GM19463 (cell line): ENCODE data around the gene LRRC45.

ENCODE experiments used
- ATAC-seq: cut with Tn5 transposase; IDR thresholded peaks from one replicate; pipeline ENCODE4 v1.9.1; 2021; ENCODE audit warnings: mild to moderate bottlenecking, moderate library complexity; ENCODE audit not compliant: unreplicated experiment

The LRRC45 gene

GRCh38 chr17:82018152-82018988, 4.7 kb upstream of the LRRC45 start:
- ATAC-seq = no peak

DNA sequence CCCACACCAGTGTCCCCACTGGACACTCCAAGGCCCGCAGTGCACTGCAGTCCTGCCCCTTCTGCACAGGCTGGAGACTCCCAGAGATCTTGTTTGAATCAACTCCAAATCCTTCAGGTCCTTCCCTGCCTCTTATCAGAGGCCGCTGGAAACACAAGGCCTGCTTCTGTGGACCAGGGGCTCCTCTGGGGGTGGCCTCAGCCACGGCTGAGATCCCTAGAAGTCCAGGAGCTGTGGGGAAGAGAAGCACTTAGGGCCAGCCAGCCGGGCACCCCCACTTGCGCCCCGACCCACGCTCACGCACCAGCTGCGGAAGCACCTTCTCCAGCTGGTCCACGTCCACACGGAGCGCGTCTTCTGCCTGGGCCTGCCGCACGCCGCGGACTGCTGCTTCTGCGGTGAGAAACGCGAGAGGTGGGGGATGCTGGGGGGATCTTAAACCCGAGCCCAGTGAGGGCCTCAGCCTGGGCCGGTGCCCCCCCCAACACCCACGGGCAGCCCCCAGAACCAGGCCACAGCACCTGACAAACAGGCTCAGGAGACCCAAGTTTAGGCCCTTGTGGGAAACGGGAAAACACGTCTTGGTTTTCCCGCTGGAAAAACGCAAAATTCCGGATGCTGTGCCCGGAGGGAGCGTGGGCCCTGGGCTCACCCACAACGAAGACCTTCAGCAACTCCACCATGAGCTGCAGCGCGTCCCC, 4.0 kb upstream of the LRRC45 start:
- ATAC-seq = no peak

DNA sequence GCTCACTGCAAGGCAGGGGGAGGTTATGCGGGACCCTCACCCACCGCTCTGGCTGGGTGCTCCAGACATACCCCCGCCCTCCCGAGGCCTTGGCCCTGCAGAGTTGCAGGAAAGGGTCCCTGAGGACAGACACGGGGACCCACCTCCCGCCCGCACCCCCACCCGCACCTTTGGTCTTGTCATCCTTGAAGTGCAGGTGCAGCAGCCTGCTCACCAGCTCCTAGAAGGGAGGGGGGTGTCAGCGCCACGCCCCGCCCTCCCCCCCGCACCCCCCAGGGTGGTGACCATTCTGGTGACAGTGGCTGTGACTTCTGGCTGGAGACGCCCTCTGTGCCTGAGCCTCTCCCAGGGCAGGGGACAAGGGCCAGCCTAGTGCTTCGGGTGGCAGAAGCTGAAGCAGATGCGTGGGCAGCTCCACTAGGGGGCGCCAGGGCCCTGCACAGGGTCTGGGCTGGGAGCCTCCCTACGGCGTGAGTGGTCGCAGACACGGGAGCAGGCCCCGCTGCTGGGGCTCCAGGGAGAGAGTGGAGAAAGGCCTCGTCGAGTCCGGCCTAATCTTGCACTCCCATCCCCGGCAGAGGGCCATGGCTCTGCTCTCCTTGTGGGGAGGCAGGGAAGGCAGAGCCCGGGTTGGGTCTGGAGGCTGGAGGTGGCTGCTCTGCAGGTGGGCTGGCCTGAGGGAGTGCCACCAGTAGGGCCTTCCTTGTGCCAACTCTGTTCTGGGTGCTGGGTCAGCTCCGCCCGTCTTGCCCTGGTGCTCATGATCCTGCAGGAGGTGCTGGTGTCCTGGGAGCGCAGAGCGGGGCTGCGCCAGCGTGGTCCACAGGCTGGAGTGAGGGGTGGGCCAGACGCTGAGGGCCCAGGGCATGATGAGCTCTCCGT, 3.2 kb upstream of the LRRC45 start:
- no peak for ATAC-seq

- ATAC-seq = no peak
Observed at GRCh38 chr17:82020572-82021106, 2.5 kb upstream of the LRRC45 start.

GRCh38 chr17:82021107-82021899, 1.8 kb upstream of the LRRC45 start:
- no peak for ATAC-seq

DNA sequence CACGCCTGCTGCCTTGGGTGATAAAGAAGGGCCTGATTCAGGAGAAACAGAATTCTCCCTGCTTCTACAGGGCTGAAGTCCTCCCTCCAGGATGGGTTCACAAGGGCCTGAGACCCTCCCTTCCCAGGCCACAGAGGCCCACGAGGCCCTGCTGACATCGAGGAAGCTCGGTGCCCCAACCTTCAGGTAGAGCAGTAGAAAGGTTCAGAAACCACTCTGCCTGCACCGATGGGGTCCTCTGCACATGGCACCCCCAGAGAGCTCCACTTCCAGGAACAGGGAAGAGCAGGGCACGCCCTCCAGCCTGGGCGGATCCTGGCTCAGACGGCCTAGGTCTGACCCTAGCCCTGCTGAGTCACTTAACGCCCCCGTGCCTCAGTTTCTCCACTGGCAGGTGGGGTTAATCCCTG, 1.2 kb upstream of the LRRC45 start:
- no peak for ATAC-seq

DNA sequence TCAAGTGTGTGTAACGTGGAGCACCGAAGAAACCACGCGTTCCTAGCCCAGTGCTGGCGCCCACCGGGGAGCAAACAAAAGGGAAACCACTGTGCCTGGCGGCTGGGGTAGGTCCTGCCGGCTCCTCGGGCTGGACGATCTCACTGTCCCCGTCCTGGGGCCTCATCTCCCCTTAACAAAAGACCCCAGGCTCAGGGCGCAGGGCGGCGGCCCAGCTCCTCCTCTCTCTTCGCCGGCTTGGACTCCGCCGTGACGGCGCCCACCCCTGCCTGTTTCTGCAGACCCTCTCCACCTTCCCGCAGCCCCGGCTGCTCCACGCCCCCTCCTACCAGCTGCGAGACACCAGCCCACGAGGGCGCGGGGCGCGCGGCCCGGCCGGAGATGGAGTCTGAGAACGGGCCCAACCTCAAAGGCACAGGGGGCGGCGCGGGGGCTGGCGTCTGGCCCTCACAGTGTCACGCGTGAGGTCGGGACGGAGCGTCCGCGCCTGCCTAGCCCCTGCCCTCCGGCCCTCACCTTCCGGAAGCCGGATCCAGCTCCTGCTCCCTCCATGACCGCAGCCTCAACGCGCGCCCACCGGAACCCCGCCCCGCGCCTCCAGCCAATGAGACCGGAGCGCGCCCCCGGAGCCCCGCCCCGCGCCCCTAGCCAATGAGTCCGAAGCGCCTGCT, 660 bp upstream of the LRRC45 start, which contains the start of gene CENPX:
Gene CENPX, minus strand, starts transcription at position 569 of the 671 bp plus-strand sequence. Its CDS starts 17 bp downstream, at position 552.
- ATAC-seq = no peak

DNA sequence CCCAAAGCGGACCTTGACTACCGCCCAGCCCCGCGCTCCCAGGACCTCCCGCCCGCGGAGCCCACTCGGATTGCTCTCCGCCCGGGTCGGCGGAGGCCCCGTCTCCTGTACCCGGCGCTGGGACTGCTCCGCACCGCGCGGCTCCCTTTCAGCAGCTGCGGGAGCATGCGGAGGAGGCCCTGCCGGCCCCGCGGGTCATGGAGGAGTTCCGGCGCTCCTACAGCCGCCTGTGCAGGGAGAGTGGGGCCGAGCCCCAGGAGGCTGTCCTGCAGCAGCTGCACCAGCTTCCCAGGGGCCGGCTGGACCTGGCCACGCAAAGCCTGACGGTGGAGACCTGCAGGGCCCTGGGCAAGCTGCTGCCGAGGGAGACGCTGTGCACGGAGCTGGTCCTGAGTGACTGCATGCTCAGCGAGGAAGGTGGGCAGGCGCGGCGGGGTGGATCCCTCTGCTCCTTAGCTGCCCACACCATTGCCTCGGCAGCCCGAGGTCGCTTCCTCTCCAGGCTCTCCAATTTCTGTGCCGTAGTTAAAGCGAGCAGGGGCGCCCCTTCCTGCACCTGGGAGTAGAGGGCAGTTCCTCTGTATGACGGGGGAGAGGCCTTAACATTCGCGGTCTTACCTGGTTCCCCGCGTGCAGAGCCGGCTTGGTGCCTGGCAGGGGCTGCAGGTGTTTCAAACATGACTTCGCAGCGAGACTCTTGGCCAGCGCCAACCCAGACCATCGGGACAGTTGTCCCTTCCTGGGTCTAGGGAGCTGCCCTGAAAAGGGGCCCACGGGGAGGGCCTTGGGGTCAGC, 539 bp downstream of the LRRC45 start:
- no peak for ATAC-seq

DNA sequence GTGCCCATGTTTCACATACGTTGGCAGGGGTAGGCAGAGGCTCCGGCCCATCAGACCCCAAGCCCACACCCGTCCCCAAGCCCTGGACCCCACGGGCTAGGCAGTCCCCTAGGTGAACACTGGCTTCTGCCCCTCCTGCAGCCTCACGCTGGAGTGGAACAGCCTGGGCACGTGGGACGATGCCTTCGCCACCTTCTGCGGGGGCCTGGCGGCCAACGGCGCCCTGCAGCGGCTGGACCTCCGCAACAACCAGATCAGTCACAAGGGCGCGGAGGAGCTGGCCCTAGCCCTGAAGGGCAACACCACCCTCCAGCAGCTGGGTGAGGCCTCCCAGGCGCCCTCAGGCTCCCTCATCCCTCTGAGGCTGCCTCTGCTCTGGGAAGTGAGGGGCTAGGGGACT, 1.8 kb downstream of the LRRC45 start:
- no peak for ATAC-seq

DNA sequence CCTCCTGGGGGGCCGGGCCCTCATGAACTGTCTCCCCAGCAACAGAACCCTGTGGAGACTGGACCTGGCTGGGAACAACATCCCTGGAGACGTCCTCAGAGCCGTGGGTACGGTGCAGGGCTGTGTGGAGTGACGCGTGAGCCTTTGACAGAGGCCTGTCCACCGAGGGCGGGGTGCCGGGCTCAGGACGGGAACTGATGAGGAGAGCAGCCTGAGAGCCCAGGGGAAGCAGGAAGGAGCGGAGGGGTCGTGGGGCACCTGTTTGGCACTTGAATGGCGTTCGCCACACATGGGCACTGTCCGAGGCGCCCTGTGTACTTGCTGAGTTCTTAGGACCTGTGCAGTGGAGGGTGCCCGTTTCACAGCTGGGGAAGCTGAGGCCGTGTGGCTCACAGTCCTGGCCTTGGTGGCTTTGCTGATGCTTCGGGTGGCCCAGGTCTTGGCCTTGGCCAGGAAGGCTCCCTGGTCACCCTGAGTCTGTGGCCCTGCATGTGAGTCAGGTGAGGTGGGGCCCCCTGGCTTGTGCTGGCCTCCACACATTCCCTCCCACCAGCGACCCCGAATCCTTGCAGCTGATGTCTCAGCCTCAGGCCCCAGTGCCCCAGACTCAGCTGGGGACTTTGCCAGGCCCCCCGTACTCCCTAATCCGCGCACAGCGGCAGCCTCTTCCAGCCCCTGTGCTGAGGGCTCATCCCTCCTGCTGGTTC, 2.4 kb downstream of the LRRC45 start:
- ATAC-seq = no peak

- ATAC-seq = no peak
Observed at GRCh38 chr17:82028246-82028645, 5.1 kb downstream of the LRRC45 start.

- ATAC-seq = no peak
Observed at GRCh38 chr17:82028966-82029365, 5.9 kb downstream of the LRRC45 start.

DNA sequence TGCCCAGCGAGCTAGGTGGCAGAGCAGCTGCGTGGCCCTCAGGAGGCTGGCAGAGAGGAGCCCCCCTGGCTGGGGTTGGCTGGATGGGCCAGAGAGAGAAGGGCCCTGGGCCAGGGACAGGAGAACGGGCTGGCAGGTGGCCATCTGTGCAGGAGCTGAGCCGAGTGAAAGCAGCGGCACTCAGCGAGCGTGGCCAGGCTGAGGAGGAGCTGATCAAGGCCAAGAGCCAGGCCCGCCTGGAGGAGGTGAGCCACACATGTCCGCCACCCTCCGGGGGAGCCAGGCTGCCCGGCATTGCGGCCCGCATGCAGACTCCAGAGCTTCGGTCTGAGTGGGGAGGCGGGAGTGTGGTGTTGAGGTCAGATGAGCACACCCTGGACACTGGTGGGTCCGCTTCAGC, 6.3 kb downstream of the LRRC45 start:
- ATAC-seq = no peak

DNA sequence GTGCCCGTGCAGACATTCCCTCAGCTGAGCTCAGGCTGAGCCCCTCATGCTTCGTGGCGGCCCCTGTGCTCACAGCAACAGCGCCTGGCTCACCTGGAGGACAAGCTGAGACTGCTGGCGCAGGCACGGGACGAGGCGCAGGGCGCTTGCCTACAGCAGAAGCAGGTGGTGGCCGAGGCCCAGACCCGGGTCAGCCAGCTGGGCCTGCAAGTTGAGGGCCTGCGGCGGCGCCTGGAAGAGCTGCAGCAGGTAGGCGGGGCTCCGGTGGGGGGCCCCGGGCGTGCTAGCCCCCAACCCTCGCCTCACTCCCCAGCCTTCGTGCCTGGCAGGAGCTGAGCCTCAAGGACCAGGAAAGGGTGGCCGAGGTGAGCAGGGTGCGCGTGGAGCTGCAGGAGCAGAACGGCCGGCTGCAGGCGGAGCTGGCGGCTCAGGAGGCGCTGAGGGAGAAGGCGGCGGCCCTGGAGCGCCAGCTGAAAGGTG, 6.9 kb downstream of the LRRC45 start:
- ATAC-seq = no peak

DNA sequence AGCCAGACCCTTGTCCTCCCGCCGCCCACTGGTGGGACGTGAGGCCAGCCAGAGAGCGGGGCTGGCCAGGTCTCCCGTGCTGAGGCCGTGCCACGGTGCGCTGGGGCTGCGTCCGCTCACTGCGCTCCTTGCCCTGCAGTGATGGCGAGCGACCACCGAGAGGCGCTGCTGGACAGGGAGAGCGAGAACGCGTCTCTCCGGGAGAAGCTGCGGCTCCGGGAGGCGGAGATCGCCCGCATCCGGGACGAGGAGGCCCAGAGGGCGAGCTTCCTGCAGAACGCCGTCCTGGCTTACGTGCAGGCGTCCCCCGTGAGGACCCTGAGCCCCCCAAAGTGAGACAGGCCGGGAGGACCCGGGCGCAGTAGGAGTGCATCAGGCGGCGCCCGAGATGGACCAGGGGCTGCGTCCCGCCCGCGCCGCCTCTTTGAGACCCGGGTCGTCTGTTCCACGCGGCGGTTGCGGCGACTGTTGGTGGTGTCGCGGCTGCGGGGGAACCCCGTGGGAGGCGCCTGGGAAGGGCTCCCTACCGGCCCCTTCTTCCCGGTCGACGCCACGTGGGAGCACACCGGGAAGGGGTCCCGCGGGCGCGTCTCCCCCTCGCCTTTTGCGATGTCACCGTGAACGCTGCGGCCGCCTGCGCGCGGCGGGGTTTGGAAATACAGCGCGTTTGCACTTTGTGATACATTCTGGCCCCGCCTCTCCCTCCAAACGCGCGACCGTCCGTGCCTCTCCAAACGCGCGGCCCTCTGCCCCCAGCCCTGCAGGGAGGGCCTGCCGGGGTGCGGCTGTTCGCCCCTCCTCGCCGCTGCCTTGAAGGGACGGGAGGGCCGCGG, 7.6 kb downstream of the LRRC45 start:
- no peak for ATAC-seq

GRCh38 chr17:82031303-82031884, 8.3 kb downstream of the LRRC45 start, which contains the start of gene RAC3:
RAC3 (plus strand) TSS chr17:82031678; CDS start chr17:82031762, 84 bp downstream.
- no peak for ATAC-seq
